GM23248 (cell line): ENCODE results near the gene LAMA3.

Experiments
- EZH2 ChIP-seq: fragments of 200-600 bp; sonication (generic); IDR thresholded peaks from 2 replicates; pipeline ENCODE4 v1.6.1; 2018; ENCODE audit warnings: antibody characterized with exemption, mild to moderate bottlenecking; ENCODE audit not compliant: insufficient read depth, poor library complexity, severe bottlenecking
- EZH2phosphoT487 ChIP-seq: fragments of 200-600 bp; sonication (generic); IDR thresholded peaks from 2 replicates; pipeline ENCODE4 v1.6.1; 2018; ENCODE audit warnings: antibody characterized with exemption, moderate library complexity, mild to moderate bottlenecking, low read depth; ENCODE audit not compliant: insufficient read depth

DNA sequence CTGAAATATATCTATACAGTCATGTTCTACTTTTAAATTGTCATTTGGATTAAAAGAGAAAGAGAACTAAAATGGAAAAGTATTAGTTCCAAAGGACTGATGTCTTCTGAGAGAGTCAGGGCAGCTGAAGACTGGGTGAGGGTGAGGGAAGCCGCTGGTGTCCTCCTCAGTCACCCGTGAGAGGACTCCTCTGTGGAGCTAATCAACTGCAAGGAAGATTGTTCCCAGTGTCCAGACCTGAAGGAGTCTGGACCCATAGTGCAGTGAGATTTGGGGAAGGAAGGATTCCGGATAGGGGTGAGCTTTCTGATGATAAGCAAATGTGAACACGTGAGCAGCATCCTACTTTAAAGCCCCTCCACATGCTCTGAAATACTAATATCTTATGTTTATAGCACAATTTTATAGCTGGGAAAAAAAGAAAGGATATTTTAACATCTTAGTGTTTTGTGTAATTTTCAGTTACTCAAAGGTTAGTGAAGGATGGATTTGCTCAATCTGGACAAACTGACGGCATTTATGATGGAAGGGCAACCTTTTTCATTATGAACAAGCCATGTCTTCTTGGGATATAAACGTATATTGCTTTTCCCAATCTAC is 190.8 kb downstream of the LAMA3 start:
- TF ChIP-seq EZH2phosphoT487 (no peak), EZH2 (no peak)
